A549 (cell line): ENCODE measurements around the gene PRG3. TPM values are rescaled to one million over a fixed set of nuclear protein-coding genes. Genes with fewer than 3 reads are reported as not detected.

Experiments
- ATAC-seq, 2 experiments: fragments of 200-7000 bp in 1 of 2; fragments of >200 bp in 1 of 2; cut with Nextera tagmentation in 1 of 2; cut with Tn5 transposase in 1 of 2; 3 replicates each; pipeline versions ENCODE4 v1.8.0 to v1.9.1; 2018 to 2020; ENCODE audit warnings: mild to moderate bottlenecking in 1 of 2, moderate library complexity in 1 of 2
- CTCF ChIA-PET: fragments of 300-600 bp; sonication (Branson Sonifier 250); formaldehyde crosslinking; extraction: SDS; loops from one replicate; lab custom pipeline; 2021; ENCODE audit warnings: antibody characterized with exemption, inconsistent platforms; lab: Yijun Ruan, JAX
- POLR2A ChIA-PET: fragments of 350-600 bp; formaldehyde crosslinking; extraction: SDS; loops from one replicate; lab custom pipeline; 2021; ENCODE audit warnings: antibody characterized with exemption, inconsistent platforms; lab: Yijun Ruan, JAX
- DNase-seq, 2 experiments: peaks; one replicate each; pipeline versions ENCODE4 v3.0.0 to v3.0.0-alpha.2; 2011 to 2016; ENCODE audit warnings: low read depth in 1 of 2, low spot score in 1 of 2
- FAIRE-seq: peaks from 2 replicates; lab custom pipeline; 2011; peaks lifted over from hg19 to GRCh38; lab: Jason Lieb, UNC
- H3K27ac ChIP-seq, 2 experiments: fragments of >200 bp; sonication (Bioruptor Twin); formaldehyde crosslinking; 3 replicates each; pipeline ENCODE4 v1.5.1; 2016 to 2017
- H3K4me1 ChIP-seq: fragments of >200 bp; sonication (Bioruptor Twin); formaldehyde crosslinking; 3 replicates; pipeline ENCODE4 v1.6.1; 2016
- H3K4me2 ChIP-seq: fragments of >200 bp; sonication (Bioruptor Twin); formaldehyde crosslinking; 3 replicates; pipeline ENCODE4 v1.6.1; 2016
- H3K4me3 ChIP-seq: fragments of >200 bp; sonication (Bioruptor Twin); formaldehyde crosslinking; 3 replicates; pipeline ENCODE4 v1.5.1; 2016
- H3K9me3 ChIP-seq: fragments of >200 bp; sonication (Bioruptor Twin); formaldehyde crosslinking; 3 replicates; pipeline ENCODE4 v1.6.1; 2016
- BHLHE40 ChIP-seq: IDR thresholded peaks from 2 replicates; pipeline ENCODE4 v1.6.1; 2012; ENCODE audit warnings: low read depth, low read length, inconsistent platforms
- CEBPB ChIP-seq, 2 experiments: fragments of >200 bp in 1 of 2; sonication (Bioruptor Twin) in 1 of 2; formaldehyde crosslinking in 1 of 2; IDR thresholded peaks; 2 replicates each; pipeline ENCODE4 v1.6.1; 2012 to 2016
- CHD2 ChIP-seq: fragments of 150-350 bp; IDR thresholded peaks from 2 replicates; pipeline ENCODE4 v1.6.1; 2014; ENCODE audit warnings: low read length; ENCODE audit not compliant: partially characterized antibody
- CHD4 ChIP-seq: fragments of 200-600 bp; sonication (generic); IDR thresholded peaks from 2 replicates; pipeline ENCODE4 v1.6.1; 2016; ENCODE audit warnings: antibody characterized with exemption, mild to moderate bottlenecking, borderline replicate concordance
- EHMT2 ChIP-seq: fragments of 200-600 bp; sonication (generic); IDR thresholded peaks from 2 replicates; pipeline ENCODE4 v1.6.1; 2016; ENCODE audit warnings: antibody characterized with exemption, low read depth, mild to moderate bottlenecking, moderate library complexity
- EP300 ChIP-seq, 2 experiments: fragments of >200 bp; sonication (Bioruptor Twin); formaldehyde crosslinking; IDR thresholded peaks; 2 replicates in 1 of 2; 3 replicates in 1 of 2; pipeline ENCODE4 v1.6.1; 2016 to 2017
- ESRRA ChIP-seq: fragments of 150-350 bp; IDR thresholded peaks from 2 replicates; pipeline ENCODE4 v1.6.1; 2014; ENCODE audit warnings: mild to moderate bottlenecking, low read length, borderline replicate concordance
- FOXS1 ChIP-seq: fragments of 250-450 bp; sonication (Bioruptor Pico); IDR thresholded peaks from 2 replicates; pipeline ENCODE4 v1.5.0; 2020; ENCODE audit warnings: mild to moderate bottlenecking, moderate library complexity
- HDAC2 ChIP-seq: fragments of 200-600 bp; sonication (generic); IDR thresholded peaks from 2 replicates; pipeline ENCODE4 v1.6.1; 2016
- HEYL ChIP-seq: fragments of 250-450 bp; sonication (Bioruptor Pico); IDR thresholded peaks from 2 replicates; pipeline ENCODE4 v1.8.0; 2021; ENCODE audit warnings: mild to moderate bottlenecking, moderate library complexity
- HOXB13 ChIP-seq: fragments of 250-450 bp; sonication (Bioruptor Pico); IDR thresholded peaks from 2 replicates; pipeline ENCODE4 v1.5.0; 2020; ENCODE audit warnings: low read depth, mild to moderate bottlenecking, moderate library complexity
- HOXB5 ChIP-seq: fragments of 250-450 bp; sonication (Bioruptor Pico); IDR thresholded peaks from 2 replicates; pipeline ENCODE4 v1.5.0; 2020; ENCODE audit warnings: mild to moderate bottlenecking, moderate library complexity
- JUN ChIP-seq, 2 experiments: fragments of >200 bp; sonication (Bioruptor Twin); formaldehyde crosslinking; IDR thresholded peaks; 2 replicates in 1 of 2; 3 replicates in 1 of 2; pipeline ENCODE4 v1.6.1; 2016 to 2017
- KDM1A ChIP-seq: fragments of 200-600 bp; sonication (generic); IDR thresholded peaks from 2 replicates; pipeline ENCODE4 v1.6.1; 2016; ENCODE audit warnings: low read depth, mild to moderate bottlenecking
- MAX ChIP-seq: IDR thresholded peaks from 2 replicates; pipeline ENCODE4 v1.6.1; 2012
- MAZ ChIP-seq: fragments of 150-350 bp; IDR thresholded peaks from 2 replicates; pipeline ENCODE4 v1.6.1; 2014; ENCODE audit warnings: antibody characterized with exemption, low read depth, low read length, borderline replicate concordance
- MYC ChIP-seq: IDR thresholded peaks from 2 replicates; pipeline ENCODE4 v1.6.1; 2012; ENCODE audit warnings: mild to moderate bottlenecking, inconsistent platforms, low read length, improper control_type of control experiment, borderline replicate concordance
- NR3C1 ChIP-seq: fragments of >200 bp; sonication (Bioruptor Twin); formaldehyde crosslinking; IDR thresholded peaks from 3 replicates; pipeline ENCODE4 v1.6.1; 2017
- RAD21 ChIP-seq, 2 experiments: fragments of >200 bp in 1 of 2; sonication (Bioruptor Twin) in 1 of 2; formaldehyde crosslinking in 1 of 2; IDR thresholded peaks in 1 of 2; conservative IDR thresholded peaks in 1 of 2; 2 replicates in 1 of 2; 3 replicates in 1 of 2; pipeline ENCODE4 v1.6.1; 2012 to 2018; ENCODE audit warnings: inconsistent platforms in 1 of 2
- RARB ChIP-seq: fragments of 250-450 bp; sonication (Bioruptor Pico); IDR thresholded peaks from 2 replicates; pipeline ENCODE4 v1.8.0; 2021; ENCODE audit warnings: mild to moderate bottlenecking, moderate library complexity
- RCOR1 ChIP-seq: fragments of 150-350 bp; IDR thresholded peaks from 2 replicates; pipeline ENCODE4 v1.6.1; 2014; ENCODE audit warnings: antibody characterized with exemption, low read length, low read depth
- RFX5 ChIP-seq: fragments of 450-650 bp; IDR thresholded peaks from 2 replicates; pipeline ENCODE4 v1.7.1; 2014; ENCODE audit warnings: antibody characterized with exemption, mild to moderate bottlenecking, moderate library complexity
- RNF2 ChIP-seq: fragments of 200-600 bp; sonication (generic); IDR thresholded peaks from 2 replicates; pipeline ENCODE4 v1.6.1; 2016; ENCODE audit warnings: low read depth, mild to moderate bottlenecking, antibody characterized with exemption, moderate library complexity, borderline replicate concordance
- SMC3 ChIP-seq: fragments of >200 bp; sonication (Bioruptor Twin); formaldehyde crosslinking; IDR thresholded peaks from 3 replicates; pipeline ENCODE4 v1.6.1; 2018; ENCODE audit warnings: inconsistent platforms
- SREBF2 ChIP-seq: fragments of 450-650 bp; IDR thresholded peaks from 2 replicates; pipeline ENCODE4 v1.6.1; 2014; ENCODE audit warnings: mild to moderate bottlenecking, moderate library complexity
- TP53 ChIP-seq: fragments of 250-450 bp; sonication (Bioruptor Pico); IDR thresholded peaks from 2 replicates; pipeline ENCODE4 v1.5.0; 2021; ENCODE audit warnings: mild to moderate bottlenecking, moderate library complexity
- USF2 ChIP-seq: fragments of 450-650 bp; IDR thresholded peaks from 2 replicates; pipeline ENCODE4 v1.6.1; 2014; ENCODE audit warnings: antibody characterized with exemption
- ZC3H11A ChIP-seq: fragments of 450-650 bp; IDR thresholded peaks from 2 replicates; pipeline ENCODE4 v1.6.1; 2014; ENCODE audit warnings: antibody characterized with exemption, mild to moderate bottlenecking
- ZSCAN20 ChIP-seq: fragments of 250-450 bp; sonication (Bioruptor Pico); IDR thresholded peaks from 2 replicates; pipeline ENCODE4 v1.8.0; 2022; ENCODE audit warnings: mild to moderate bottlenecking, moderate library complexity
- WGBS: methylation state at CpG from one replicate; pipeline ENCODE4 v1.1.6; 2017; ENCODE audit errors: missing lambda C conversion rate; 5-methylcytosine and 5-hydroxymethylcytosine counted together
- polyA plus RNA-seq, 4 experiments: library from polyadenylated mRNA; depleted of rRNA in 3 of 4; stranded (reverse); fragments of >200 nt; fragmentation: RNase III in 1 of 4; extraction: RNeasy Plus Mini Kit Qiagen cat#74134 plus additional on column Dnase treatment in 1 of 4; gene quantifications; 2 replicates in 3 of 4; 3 replicates in 1 of 4; pipeline ENCODE4 v1.2.3, GENCODE V29; 2011 to 2017

PRG3 gene
- polyA plus RNA-seq, 2 of the 4 experiments (the other 2 are of a cell fraction) = not detected

- H3K4me3 ChIP-seq = no peak overlapping the region
- CTCF ChIA-PET = interaction anchor here (1.9 to 2.2 kb wide), 3 partner anchors 10 to 34 kb away, joined by 4 to 9 read pairs (median 5); no protein-coding TSS in a partner anchor
- DNase-seq (no peak), ATAC-seq (no peak), FAIRE-seq (no peak)
- no peak overlapping the region for H3K4me2 ChIP-seq
- H3K9me3 ChIP-seq = no peaks in the 10 kb centered on the region
- TF ChIP-seq RAD21 (conservative IDR thresholded peaks at IDR 0.05 in 1 of 2, IDR thresholded peaks at IDR 0.05 in 1 of 2) (no peak), RCOR1 (no peak), RFX5 (no peak), USF2 (no peak), ESRRA (no peak), MAX (no peak)
- no peaks in the 10 kb centered on the region for H3K4me1 ChIP-seq
- POLR2A ChIA-PET = no interaction called here
- H3K27ac ChIP-seq = no peak overlapping the region
- WGBS = 41% methylated on average over 4 of the region's 4 CpGs
These were observed 13.4 kb upstream of the PRG3 start for GRCh38 chr11:57394203-57394965.

- H3K4me3 ChIP-seq = no peak overlapping the region
- no peaks in the 10 kb centered on the region for H3K9me3 ChIP-seq
- POLR2A ChIA-PET = no interaction called here
- TF ChIP-seq TP53 (CRISPR knock-in tag) (no peak), HDAC2 (no peak), ZC3H11A (no peak), CHD2 (no peak), EP300 (IDR thresholded peaks at IDR 0.05) (no peak), CEBPB (IDR thresholded peaks at IDR 0.05) (no peak), CHD4 (no peak), RFX5 (no peak), EHMT2 (no peak), HOXB5 (CRISPR knock-in tag) (no peak), MAZ (no peak)
- TF ChIP-seq, all 56 proteins: peak for 0
- 39% methylated on average over 4 of the region's 4 CpGs for WGBS
- H3K4me2 ChIP-seq = no peak overlapping the region
- H3K27ac ChIP-seq = no peak overlapping the region
- ATAC-seq (no peak), FAIRE-seq (no peak), DNase-seq (no peak)
- CTCF ChIA-PET = interaction anchor here (0.8 to 1.0 kb wide), 2 partner anchors 66 to 175 kb away, joined by 3 to 4 read pairs; partner anchors contain the start of gene UBE2L6
- no peaks in the 10 kb centered on the region for H3K4me1 ChIP-seq
These were observed 11.8 kb upstream of the PRG3 start for GRCh38 chr11:57392763-57393105.

- no peak for TF ChIP-seq FOXS1 (CRISPR knock-in tag)
- TF ChIP-seq SMC3 = no peak
- TF ChIP-seq RNF2 = no peak
- no peak for TF ChIP-seq HEYL (CRISPR knock-in tag)
- no peak for TF ChIP-seq CEBPB (IDR thresholded peaks at IDR 0.05)
- TF ChIP-seq MYC = no peak
- no peak for TF ChIP-seq HOXB13 (CRISPR knock-in tag)
- TF ChIP-seq SREBF2 = no peak
- no peak for TF ChIP-seq BHLHE40
- no peak for TF ChIP-seq KDM1A
- no peak for TF ChIP-seq NR3C1
- no peak for TF ChIP-seq JUN (IDR thresholded peaks at IDR 0.05)
- no peak for TF ChIP-seq HOXB5 (CRISPR knock-in tag)
- no peak for TF ChIP-seq ZSCAN20
- TF ChIP-seq RARB = no peak
- ChIA-PET CTCF (interaction anchor here (1.0 to 1.4 kb wide), 2 partner anchors 16 to 66 kb away, joined by 3 to 4 read pairs; no protein-coding TSS in a partner anchor), POLR2A (no interaction called here)
- Histone ChIP-seq H3K4me1 (no peaks in the 10 kb centered on the region), H3K9me3 (no peaks in the 10 kb centered on the region), H3K4me2 (no peak overlapping the region), H3K4me3 (no peak overlapping the region), H3K27ac (no peak overlapping the region)
- ATAC-seq = no peak
- 55% methylated on average over 8 of the region's 8 CpGs for WGBS
- FAIRE-seq = peak; percentile 54
- DNase-seq = no peak
These were observed 11.3 kb upstream of the PRG3 start for GRCh38 chr11:57392066-57392762.
